HG03175 (cell line): ENCODE results near the gene DOCK2.
"Not testable (repeated sequence)": the region's sequence is repeated elsewhere in the genome, so short reads cannot be mapped to it uniquely, and the experiment has no call there.

Source experiments
- ATAC-seq: cut with Tn5 transposase; IDR thresholded peaks from one replicate; pipeline ENCODE4 v1.9.1; 2021; ENCODE audit warnings: mild to moderate bottlenecking, moderate library complexity; ENCODE audit not compliant: unreplicated experiment

DOCK2 gene

DNA sequence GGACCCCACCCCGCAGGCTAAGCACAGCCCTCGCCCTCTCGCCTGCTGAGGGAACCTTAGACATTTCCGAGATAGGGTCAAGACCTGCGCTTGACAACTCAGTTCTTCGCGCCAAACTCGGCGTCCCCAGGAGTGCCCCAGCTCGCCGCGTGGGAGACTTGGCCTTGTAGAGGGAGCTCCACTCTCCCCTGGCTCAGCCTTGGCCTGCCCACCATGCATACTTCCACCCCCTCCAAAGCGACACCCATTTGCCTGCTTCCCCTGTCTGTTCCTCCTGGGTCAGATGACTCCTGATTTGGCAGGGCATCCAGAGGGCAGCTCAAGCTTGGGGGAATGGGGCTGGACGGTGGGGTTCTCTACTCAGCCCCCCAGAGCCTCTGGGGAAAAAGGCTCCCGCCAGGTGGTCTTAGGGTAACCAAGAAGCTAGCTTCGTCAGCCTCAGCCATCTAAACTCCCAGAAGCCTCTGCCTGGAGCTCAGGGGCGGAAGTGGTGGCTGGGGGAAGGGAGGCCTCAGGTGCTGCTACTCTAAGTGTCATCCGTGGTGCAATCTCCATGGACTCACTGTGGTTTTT lies 560 bp downstream of the DOCK2 start:
- peak; percentile 68 for ATAC-seq

DNA sequence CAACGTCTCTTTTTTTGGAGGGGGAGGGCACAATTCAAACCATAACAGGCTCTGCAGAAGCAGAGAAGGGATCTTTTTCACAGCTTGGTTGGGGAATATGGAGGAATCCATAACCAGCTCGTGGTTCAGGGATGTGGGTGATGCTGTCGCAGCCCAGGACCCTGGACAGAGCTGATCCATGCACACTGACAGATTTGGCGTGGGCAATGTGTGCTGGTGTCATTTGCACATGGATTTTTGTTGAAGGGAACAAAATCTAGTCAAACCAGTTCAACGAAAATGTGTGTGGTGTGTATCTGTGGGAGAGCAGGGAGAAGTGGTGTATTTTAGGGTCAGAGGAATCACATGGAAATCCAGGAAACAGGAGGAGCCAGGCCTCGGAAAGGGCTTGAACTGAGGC lies 4.2 kb downstream of the DOCK2 start:
- no peak for ATAC-seq

DNA sequence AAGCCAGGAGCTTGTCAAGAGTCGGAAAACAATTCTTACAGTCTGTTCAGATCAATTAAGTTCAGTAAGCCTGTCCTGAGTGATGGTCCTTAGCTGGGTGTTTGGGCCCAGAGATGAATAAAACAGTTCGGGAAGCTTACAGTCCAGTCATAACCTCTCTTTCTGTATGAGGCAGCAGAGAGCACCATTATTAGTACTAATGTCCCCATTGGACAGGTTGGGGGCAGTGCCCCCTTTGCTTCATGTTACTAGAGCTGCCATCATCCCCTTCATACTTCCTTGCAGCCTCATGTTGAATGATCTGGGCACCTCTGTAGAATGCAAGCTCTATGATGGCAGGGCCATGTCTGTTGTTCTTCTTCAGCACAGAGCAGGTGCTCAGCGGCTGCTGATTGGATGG lies 9.8 kb downstream of the DOCK2 start:
- peak; percentile 45 for ATAC-seq

DNA sequence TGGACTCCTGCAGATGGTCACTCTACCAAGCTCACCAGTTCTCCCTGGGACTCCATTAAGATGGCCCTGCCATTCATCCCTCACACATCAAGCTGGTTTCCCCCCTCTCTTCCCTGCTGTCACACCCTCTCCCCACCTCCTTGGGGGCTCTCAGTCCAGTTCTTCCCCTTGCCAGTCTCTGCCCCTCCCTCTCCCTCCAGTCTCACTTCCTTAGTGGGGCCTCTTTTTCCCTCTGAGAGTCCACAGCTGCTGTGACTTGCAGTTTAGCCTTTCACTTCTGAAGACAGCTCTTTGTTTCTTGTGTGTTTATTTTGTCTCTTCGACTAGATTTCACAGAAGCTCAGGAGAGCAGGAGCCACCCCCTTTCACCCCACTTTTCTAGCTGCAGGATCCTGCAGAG lies 10.5 kb downstream of the DOCK2 start:
- peak; percentile 33 for ATAC-seq

DNA sequence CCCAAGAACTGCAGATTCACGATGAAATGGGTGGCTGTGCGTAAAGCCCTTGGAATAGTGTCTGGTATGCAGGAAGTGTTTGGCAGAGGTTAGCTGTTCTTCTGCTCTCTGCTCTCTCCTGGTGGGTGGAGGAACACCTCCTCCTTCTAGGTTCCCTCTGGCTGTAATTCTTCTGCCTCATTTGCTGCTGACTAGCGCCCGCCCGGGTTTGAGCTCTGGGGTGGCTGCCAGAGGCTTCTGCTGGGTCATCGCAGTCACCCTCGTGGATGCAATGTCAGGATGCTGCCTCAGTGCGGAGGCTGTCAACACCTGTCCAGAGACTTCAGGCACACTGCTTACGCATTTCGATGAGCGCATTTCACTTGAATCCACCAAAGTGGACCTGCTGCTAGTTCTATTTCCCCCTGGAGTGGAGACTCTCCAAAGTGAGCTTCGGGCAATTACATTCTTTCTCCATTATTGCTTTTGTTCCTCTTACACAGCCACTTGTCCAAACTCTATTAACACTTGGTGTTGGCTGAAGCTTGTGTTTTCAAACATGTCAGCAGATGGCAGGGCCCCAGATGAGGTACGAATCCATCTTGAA lies 11.7 kb downstream of the DOCK2 start:
- no peak for ATAC-seq

DNA sequence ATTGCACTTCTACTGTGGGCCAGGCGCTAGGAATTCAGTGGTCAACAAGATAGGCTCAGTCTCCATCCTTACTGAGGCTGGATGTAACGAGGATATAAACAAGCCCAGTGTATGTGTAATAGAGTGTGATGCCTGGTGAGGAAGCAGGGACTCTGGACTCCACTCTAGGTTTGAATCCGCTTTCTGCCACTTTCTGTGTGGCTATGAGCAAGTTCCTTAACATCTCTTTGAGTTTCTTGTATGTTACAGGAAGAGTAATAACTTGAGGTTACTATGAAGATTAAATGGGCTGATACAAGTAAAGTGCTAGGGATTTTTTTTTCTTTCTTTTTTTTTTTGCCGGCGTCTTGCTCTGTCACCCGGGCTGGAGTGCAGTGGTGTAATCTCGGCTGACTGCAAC lies 12.4 kb downstream of the DOCK2 start:
- ATAC-seq: peak; percentile 29

DNA sequence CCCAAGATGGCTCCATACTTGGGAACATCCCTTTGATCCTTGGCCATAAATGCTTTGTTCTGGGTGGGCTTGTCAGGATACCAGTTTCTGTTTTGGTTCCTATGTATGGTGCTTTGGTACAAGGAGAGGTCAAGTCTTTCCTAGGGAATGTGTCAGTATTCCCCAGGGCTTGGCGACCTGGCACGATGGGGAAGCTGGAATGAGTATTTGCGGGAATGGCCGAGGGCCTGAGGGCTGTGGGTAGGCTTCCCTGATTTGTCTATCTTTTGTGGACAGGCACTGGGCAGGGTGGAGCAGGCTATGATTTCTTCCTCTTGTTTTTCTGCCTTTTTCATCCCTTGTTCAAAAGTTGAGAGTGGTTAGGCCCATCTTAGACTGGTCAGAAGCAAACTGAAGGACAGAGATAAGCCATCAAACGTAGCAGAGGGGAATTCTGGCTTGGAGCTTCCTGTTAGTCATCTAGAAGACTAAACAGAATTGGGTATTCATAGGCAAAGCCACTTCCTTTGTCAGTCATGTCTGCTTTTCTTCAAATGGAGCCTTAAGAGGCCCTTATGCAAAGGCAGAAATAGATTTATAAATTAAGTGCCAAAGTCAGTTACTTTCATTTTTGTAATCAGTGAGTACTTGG lies 13.7 kb downstream of the DOCK2 start:
- peak; percentile 40 for ATAC-seq

DNA sequence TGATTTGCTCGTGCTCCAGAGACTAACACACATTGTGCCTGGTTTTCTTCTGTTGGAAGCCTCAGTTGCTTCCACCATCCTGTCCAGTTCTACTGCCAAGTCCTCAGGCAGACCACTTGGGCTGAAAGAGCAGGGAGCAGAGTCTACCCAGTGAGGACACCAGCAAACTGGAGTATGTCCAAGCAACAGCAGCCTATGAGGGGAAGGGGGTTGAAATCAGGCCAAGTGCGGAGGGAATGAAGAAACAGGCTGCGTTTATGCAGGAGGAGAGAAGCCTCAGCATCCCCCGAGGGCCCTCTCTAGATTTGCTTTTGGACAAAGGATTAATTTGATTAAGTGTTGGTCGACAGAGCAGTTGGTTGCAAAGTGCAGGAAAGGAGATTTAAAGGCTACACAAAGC lies 14.5 kb downstream of the DOCK2 start:
- no peak for ATAC-seq

DNA sequence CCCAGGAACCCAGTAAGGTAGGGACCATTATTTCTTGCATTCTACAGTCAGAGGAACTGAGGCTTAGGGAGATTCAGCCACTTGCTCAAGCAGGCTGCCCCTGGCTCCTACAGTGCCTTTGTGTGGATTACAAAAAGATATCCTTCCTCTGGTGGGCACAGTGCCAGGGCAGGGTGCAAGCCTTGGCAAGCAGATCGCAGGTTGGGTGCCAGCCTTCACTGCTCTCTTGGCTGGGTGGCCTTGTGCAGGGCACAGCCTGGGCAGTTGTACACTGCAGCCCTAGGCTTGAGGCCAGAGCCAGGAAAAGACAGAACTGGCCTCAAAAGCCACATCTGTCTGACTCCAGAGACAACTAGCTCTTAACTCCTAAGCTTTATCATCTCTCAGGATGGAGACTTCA lies 15.0 kb downstream of the DOCK2 start:
- ATAC-seq: no peak

DNA sequence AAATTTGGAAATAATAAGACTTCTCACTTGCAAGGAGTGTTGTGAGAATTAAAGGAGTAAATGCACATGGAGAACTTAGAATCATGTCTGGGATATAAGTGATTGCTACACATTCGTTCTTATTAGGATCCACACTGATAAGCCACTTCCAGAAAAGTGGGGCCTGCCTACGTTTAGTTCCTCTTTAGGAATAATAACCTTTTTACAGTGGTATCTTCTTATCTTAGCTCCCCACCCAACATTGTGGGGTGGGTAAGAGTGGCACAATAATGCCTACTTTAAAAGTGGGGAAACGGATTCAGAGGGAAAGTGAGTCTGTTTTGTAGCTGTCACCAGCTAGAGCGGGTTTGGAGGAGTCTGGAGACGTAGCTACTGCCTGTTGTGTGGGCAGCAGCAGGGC lies 16.0 kb downstream of the DOCK2 start:
- no peak for ATAC-seq

DNA sequence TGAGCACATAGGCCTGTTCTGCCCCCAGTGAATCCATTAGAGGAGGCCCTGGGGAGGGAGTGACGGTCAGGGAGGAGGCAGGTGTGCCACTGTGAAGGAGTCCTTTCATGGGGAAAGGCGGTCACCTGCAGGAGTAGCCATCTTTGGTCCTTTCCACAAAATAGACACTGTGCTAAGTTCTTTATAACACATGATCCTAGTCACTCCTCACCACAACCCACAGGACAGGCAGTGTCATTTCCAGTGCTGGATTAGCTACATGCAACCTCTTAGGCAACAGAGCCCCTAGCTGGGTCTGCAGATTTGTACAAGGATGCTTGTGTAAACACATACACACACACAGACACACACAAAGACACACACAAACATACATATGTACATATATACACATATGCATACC lies 18.3 kb downstream of the DOCK2 start:
- no peak for ATAC-seq

DNA sequence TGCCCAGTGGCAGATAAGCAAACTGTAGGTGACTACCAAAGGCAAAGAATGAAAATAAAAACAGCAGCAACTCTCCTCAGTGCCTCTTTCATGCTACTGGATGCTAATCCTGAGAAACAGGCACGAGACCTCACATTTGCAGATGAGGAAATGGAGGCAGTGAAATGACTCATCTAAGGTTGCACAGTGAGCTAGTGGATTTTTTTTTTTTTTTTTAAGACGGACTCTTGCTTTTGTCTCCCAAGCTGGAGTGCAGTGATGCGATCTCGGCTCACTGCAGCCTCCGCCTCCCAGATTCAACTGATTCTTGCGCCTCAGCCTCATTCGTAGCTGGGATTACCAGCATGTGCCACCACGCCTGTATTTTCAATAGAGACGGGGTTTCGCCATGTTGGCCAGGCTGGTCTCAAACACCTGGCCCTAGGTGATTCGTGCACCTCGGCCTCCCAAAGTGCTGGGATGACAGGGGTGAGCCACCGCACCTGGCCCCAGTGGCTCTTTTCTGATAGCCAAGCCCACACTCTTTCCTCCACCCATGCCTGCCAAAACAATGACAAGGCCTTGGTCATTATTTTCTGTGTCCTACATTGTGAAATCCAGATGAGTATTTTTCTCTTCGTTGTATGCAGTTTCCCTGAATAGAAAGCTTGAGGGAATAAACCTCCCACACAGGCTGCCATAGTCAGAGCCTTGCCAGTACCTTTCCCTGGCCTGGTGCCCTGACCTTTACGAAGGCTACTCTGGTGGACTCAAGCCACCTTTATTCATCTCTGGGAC lies 19.2 kb downstream of the DOCK2 start:
- peak; percentile 79 for ATAC-seq

DNA sequence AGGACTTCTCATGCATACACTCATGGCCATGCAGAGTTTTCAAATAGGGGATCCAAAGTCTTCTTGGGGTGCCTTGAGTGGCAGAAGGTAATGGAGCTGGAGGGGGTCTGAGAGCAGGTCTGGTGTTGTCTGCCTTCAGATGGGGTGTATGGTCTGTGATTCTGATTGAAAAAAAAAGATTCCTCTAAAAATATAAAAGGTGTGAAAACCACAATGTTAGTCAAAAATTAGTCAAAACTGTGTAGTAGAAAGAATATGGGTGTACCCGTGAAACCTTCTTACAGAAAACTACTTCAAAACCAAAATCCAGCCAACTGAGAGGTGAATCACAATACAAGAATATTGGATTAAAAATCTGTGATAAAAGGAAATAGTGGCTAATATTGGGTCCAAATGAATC lies 20.1 kb downstream of the DOCK2 start:
- ATAC-seq: peak; percentile 47

DNA sequence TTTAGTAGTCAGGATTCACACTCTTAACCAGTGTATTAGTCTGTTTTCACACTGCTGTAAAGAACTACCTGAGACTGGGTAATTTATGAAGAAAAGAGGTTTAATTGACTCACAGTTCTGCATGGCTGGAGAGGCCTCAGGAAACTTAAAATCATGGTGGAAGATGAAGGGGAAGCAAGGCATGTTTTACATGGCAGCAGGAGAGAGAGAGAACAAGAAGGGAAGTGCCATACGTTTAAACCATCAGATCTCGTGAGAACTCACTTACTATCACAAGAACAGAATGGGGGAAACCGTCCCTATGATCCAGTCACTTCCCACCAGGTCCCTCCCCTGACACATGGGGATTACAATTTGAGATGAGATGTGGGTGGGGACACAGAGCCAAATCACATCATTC lies 25.4 kb downstream of the DOCK2 start:
- not testable (repeated sequence) for ATAC-seq

DNA sequence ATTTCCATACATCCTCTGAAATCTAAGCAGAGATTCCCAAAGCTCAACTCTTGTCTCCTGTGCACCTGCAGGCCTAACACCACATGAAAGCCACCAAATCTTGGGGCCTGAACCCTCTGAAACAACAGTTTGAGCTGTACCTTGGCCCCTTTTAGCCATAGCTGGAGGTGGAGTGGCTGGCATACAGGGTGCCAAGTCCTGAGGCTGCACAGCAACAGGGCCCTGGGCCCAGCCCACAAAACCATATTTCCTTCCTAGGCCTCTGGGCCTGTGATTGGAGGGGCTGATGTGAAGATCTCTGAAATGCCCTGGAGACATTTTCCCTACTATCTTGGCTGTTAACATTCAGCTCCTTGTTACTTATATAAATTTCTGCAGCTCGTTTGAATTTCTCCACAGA lies 26.5 kb downstream of the DOCK2 start:
- ATAC-seq: no peak

DNA sequence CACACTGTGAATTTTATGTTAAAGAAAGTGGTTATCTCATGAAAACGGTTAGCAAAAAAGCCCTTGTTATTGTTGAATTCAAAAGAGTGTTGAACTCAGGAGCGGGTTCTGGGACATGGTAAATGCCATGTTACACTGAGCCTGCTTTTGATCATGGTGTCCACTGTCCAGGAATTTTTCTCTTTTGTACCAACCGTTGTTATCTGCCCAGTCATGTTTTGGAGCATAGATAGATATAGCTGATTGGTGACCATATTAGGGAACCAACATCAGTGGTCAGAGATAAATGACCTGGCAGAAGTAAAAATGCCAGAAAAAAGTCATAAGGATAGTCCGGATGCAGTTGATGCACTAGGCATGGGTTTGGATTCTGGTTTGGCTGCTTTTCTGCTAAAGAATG lies 29.3 kb downstream of the DOCK2 start:
- no peak for ATAC-seq

DNA sequence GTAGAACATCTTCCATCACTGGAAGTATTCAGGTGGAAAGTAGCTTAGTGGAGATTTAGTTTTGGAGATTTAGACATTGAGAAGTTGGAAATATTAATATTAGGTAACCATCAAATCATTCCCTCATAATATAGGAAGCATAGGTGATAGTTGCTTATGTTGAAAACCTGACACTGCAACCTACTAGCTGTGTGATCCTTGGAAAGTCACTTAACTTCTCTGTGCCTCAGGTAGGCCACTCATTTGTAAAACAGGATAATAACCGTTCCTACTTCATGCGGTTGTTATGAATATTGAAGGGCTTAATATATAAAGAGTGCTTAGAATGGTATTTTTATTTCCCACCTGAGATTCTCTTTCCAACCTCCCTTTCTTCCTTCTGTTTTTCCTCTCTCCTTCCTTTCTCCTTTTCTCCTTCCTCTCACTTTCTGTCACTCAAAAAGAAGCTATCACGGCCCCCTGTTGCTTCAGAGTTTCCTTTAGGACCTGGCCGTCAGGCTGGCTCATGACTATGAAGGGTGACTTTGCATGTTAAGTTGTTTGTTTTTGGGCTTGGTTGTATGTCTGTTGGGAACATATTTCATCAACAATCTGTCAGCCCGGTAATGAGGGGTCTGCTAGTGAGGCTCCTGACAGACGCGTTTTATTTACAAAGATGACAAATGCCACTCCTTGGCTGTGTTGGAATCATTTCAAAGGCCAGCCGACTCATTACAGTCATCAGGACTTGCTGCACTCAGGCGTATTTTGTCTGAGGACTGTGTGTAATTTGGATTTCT lies 31.0 kb downstream of the DOCK2 start:
- no peak for ATAC-seq

DNA sequence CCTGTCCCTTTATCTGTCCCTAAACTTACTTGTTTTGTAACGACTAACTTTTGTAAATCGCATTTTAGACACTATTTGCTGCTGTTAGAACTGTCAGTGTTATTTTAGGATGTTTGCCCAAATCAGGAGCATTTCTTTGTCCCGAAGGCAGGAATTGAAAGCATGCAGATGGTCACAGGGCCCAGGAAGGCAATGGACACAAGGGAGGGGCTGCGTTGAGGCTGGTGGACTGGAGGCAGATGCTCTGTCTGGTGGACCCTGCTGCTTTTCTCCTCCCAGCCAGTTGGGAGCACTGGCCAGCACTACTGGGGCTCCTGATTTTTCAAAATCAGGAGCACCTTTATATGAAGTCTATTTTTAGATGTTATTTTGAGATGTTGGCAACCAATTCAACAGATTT lies 31.7 kb downstream of the DOCK2 start:
- no peak for ATAC-seq

DNA sequence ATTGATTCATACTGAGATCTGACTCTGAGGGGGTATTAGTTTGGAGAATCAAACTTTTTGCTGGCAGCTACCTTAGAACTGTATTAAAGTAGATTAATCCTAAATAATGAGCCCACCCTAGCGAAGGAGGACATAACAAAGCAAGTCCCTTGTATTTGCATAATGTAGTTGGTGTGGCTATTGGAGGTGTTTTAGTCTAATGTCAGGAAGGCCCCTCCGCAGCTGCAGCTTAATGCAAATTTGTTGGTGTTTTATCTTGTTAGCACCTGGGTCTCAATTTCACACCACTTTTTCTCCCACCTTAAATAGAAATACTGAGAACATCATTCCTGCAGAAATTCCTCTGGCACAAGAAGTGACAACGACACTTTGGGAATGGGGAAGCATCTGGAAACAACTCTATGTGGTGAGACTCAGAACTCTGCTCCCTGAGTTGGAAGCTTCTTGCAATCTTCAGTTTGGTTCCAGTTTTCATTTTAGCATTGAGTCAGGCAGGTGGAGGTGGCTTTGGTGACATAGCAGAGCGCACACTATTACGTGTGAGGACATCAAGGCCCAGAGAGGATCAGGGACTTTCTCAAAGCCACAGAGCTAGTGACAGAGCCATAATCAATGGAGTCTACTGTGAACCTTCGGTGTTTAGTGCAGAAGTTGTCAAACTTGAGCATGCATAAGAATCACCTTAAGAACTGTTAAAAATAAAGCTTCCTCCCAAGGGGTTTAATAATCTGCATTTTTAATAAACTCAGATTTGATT lies 33.9 kb downstream of the DOCK2 start:
- peak; percentile 95 for ATAC-seq

DNA sequence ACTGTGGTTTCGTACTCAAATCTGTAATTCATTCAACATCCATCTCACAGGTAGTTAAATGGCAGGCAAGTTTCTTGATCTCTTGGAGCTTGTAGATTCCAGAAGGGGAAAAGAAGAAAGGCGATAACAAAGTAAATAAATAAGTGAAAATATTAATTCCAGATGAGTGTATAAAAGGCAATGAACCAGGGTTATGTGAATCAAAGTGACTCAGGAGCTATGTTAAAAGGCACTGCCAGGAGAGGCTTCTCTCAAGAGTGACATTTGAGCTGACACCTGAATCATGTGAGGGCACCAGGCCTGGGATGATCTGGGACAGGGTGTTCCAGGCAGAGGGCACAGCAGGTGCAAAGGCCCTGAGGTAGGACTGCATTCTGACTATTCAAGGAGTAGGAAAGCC lies 45.0 kb downstream of the DOCK2 start:
- ATAC-seq: no peak

DNA sequence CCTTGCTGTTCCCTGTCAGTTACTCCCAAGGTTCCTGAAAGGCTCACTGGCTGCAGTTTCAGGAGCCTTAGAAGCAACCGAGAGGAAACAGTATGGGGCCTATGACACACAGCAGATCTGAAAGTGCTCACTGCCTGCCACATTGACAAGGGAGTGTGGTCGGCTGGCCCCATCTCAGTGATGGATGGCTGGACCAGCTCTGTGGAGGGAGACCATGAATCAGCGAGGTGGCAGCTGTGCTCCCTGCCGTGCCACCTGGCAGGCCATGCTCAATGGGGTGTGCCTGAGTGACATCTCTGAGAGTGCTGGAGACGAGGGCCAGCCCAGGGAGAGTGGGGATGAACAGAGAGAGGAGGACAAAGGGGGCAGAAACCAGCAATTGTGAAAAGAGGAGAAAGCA lies 49.1 kb downstream of the DOCK2 start:
- peak; percentile 78 for ATAC-seq
